ENCODE results near the gene DTL. TPM values are rescaled to one million over a fixed set of nuclear protein-coding genes. Genes with fewer than 3 reads are reported as not detected.
"Not testable (repeated sequence)": the region's sequence is repeated elsewhere in the genome, so short reads cannot be mapped to it uniquely, and the experiment has no call there.

Gene DTL, protein sequence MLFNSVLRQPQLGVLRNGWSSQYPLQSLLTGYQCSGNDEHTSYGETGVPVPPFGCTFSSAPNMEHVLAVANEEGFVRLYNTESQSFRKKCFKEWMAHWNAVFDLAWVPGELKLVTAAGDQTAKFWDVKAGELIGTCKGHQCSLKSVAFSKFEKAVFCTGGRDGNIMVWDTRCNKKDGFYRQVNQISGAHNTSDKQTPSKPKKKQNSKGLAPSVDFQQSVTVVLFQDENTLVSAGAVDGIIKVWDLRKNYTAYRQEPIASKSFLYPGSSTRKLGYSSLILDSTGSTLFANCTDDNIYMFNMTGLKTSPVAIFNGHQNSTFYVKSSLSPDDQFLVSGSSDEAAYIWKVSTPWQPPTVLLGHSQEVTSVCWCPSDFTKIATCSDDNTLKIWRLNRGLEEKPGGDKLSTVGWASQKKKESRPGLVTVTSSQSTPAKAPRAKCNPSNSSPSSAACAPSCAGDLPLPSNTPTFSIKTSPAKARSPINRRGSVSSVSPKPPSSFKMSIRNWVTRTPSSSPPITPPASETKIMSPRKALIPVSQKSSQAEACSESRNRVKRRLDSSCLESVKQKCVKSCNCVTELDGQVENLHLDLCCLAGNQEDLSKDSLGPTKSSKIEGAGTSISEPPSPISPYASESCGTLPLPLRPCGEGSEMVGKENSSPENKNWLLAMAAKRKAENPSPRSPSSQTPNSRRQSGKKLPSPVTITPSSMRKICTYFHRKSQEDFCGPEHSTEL
- 10 to 100 TPM in 1 of 2 donors, 1 to 10 TPM in 1; 5.2 to 19.9 TPM for total RNA-seq

DNA sequence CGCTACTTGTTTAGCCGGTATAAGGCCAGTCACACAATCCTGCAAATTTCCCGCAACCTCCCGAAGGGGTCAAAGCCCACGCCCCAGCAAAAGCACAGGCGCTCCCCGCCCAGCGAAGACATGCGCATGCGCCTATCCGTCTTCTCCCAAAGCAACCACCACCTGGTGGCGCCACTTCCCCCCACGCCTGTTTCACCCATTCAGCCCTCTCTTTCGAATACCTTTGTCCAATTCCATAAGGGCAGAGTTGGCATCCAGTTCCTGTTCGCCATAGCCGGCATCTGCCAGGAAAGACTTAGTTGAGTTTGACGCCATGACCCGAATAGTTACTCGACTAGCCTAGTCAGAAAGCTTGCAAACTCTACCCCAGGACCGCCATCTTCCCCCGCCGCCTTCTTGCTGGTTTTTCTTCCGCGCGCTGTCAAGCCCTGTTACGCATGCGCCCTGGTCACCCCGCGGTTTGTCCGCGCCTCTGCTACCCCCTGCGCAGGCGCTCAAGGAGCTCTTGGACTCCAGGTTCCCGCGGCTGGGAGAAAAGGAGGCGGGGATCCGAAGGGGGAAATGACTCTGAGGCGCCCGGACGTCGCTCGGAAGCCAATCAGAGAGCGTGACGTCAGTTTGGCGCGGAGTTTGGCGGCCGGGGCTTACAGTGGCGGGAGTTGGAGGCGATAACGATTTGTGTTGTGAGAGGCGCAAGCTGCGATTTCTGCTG, at the start of gene DTL, which contains the start of gene INTS7:
TSS of gene DTL (plus strand) at position 626 of the 712 bp plus-strand sequence. CDS start 143 bp downstream, outside the sequence.
TSS of gene INTS7 (minus strand) at position 435 of the 712 bp plus-strand sequence. CDS start at position 315, 120 bp downstream.
- Histone ChIP-seq H3K9ac (ENCODE audit: low read depth in 2 of 2, low read length in 2 of 2) (peak within 1 kb of the TSS; percentile 63 to 74), H3K36me3 (no peaks in the 10 kb centered on the region), H3K27me3 (no peaks in the 10 kb centered on the region), H3K9me3 (no peaks in the 10 kb centered on the region), H3K27ac (peak within 1 kb of the TSS; percentile 92), H3K4me1 (peaks cover 6% of the 10 kb centered on the region), H3K4me3 (peak within 1 kb of the TSS; percentile 66)
- DNase-seq: peak; percentile 99
- peak; percentile 91 for TF ChIP-seq CTCF (IDR thresholded peaks at IDR 0.05)
- intact Hi-C loops (cut with DNase I): loop anchor here (10.0 kb wide), 1 partner anchor 210 kb away; no protein-coding TSS in a partner anchor

DNA sequence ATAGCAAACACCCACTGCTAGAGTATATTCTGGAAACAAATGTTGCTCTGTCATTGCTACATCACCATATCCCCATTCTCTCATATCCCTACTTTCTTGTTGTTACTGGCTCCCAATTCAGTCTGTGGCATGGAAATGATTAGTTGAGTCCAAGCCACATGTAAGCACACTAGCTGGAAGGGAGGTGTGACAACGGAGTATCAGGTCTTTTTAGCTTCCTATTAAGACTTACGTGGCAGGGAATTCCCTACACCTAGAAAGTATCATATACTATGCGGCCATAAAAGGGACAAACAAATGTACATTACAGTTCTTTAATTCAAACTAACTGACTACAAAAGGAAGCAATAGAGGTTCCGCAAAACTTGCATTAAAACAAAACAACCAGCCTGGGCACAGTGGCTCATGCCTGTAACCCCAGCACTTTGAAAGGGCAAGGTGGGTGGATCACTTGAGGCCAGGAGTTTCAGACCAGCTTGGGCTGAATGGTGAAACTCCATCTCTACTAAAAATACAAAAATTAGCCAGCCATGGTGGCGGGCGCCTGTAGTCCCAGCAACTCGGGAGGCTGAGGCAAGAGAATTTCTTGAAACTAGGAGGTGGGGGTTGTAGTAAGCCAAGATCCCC, 48.8 kb upstream of the DTL start:
- DNase-seq: no peak
- intact Hi-C loops (cut with DNase I): no loop called here
- Histone ChIP-seq H3K27me3 (no peaks in the 10 kb centered on the region), H3K9ac (ENCODE audit: low read depth in 2 of 2, low read length in 2 of 2) (no peak overlapping the region), H3K27ac (no peak overlapping the region), H3K9me3 (no peaks in the 10 kb centered on the region), H3K36me3 (no peaks in the 10 kb centered on the region), H3K4me3 (no peak overlapping the region), H3K4me1 (no peaks in the 10 kb centered on the region)
- TF ChIP-seq CTCF (IDR thresholded peaks at IDR 0.05): no peak

DNA sequence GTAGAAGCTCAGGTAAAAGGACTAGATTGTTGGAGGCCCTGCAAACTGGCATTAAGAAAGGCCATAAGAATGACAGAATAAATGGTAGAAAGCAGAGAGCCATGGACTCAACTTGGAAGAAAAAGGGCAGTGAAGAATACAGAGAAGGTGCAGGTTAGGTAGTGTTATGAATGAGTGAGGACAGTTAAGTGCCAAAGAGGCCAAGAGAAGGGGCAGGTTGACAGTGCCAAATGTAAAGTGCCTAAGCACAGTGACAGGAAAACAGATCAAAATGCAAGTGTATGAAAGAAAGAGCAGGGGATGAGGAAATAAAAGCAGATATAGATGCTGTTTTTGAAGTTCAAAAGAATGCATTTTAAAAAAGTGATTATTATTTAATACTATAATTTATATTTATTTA, 43.9 kb upstream of the DTL start:
- no peak for TF ChIP-seq CTCF (IDR thresholded peaks at IDR 0.05)
- no peak for DNase-seq
- no peaks in the 10 kb centered on the region for H3K4me1 ChIP-seq
- H3K9me3 ChIP-seq: no peaks in the 10 kb centered on the region
- intact Hi-C loops (cut with DNase I): no loop called here
- H3K27me3 ChIP-seq: no peaks in the 10 kb centered on the region
- no peak overlapping the region for H3K4me3 ChIP-seq
- no peak overlapping the region for H3K9ac ChIP-seq (ENCODE audit: low read depth in 2 of 2, low read length in 2 of 2)
- H3K36me3 ChIP-seq: no peaks in the 10 kb centered on the region
- no peak overlapping the region for H3K27ac ChIP-seq

- H3K27ac ChIP-seq; H3K36me3 ChIP-seq; H3K4me3 ChIP-seq; intact Hi-C loops (cut with DNase I); H3K9me3 ChIP-seq; DNase-seq; H3K9ac ChIP-seq (ENCODE audit: low read depth in 2 of 2, low read length in 2 of 2); H3K4me1 ChIP-seq; H3K27me3 ChIP-seq: not testable (repeated sequence)
Measured at GRCh38 chr1:211997426-211997825, 38.1 kb upstream of the DTL start.

- Histone ChIP-seq H3K4me1 (no peaks in the 10 kb centered on the region), H3K9ac (ENCODE audit: low read depth in 2 of 2, low read length in 2 of 2) (no peak overlapping the region), H3K4me3 (no peak overlapping the region), H3K36me3 (no peaks in the 10 kb centered on the region), H3K27ac (no peak overlapping the region), H3K27me3 (no peaks in the 10 kb centered on the region), H3K9me3 (no peaks in the 10 kb centered on the region)
- intact Hi-C loops (cut with DNase I): no loop called here
- no peak for TF ChIP-seq CTCF (IDR thresholded peaks at IDR 0.05)
- no peak for DNase-seq
Measured at GRCh38 chr1:212002536-212002935, 33.0 kb upstream of the DTL start.

All from colonic mucosa (tissue), 4 donors.